Measurements from ENCODE around the gene OPA3. TPM values are rescaled to one million over a fixed set of nuclear protein-coding genes. Genes with fewer than 3 reads are reported as not detected.
A peak's percentile ranks its signal among the peaks of the same experiment; 100 is the strongest.

Gene OPA3
- total RNA-seq, 4 donors from 2014 or later, result 5.0 to 26.6 (median 13.6) TPM

DNA sequence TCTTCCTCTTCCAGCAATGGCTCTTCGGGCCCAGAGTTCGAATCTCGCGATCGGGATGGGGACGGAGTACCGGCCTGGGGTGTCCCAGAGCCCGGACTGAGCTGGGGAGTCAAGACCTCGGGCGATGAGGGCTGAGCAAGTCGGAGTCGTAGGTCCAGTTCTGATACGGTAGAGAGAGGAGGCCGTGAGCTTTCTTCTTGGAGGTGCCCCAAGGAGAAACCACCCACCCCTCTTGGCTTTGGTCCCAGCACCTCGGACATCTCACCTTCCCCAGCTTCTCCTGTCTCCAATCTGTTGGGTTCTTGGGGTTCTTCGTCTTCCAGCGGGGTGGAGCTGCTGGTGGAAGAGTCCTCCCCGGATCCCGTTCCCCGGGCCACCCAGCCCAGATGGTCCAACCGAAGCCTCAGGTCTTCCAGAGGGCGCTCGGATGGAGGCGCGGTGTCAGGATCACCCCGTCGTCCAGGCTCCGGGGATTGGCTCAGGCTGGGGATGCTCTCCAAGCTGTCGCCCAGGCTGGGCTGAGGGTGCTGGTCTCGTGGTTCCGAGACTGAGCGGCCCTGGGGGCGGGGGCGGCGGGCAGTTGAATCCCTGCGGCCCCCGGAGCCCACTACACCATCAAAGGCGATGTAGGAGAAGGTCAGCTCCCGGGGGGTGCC lies 90.2 kb downstream of the OPA3 start:
- H3K4me1 ChIP-seq, result peaks cover 5 to 50% (median 14%) of the 10 kb centered on the region in 4 donors
- no peaks in the 10 kb centered on the region for H3K27me3 ChIP-seq
- DNase-seq, result no peak
- H3K4me3 ChIP-seq, result no peak overlapping the region
- H3K27ac ChIP-seq, result no peak overlapping the region
- peaks cover 0 to 1% (median 0%) of the 10 kb centered on the region in 4 donors for H3K9me3 ChIP-seq
- no peak for TF ChIP-seq POLR2A (IDR thresholded peaks at IDR 0.05)
- TF ChIP-seq, protein P1, sequence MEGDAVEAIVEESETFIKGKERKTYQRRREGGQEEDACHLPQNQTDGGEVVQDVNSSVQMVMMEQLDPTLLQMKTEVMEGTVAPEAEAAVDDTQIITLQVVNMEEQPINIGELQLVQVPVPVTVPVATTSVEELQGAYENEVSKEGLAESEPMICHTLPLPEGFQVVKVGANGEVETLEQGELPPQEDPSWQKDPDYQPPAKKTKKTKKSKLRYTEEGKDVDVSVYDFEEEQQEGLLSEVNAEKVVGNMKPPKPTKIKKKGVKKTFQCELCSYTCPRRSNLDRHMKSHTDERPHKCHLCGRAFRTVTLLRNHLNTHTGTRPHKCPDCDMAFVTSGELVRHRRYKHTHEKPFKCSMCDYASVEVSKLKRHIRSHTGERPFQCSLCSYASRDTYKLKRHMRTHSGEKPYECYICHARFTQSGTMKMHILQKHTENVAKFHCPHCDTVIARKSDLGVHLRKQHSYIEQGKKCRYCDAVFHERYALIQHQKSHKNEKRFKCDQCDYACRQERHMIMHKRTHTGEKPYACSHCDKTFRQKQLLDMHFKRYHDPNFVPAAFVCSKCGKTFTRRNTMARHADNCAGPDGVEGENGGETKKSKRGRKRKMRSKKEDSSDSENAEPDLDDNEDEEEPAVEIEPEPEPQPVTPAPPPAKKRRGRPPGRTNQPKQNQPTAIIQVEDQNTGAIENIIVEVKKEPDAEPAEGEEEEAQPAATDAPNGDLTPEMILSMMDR (IDR thresholded peaks at IDR 0.05), result no peak
- H3K36me3 ChIP-seq, result no peaks in the 10 kb centered on the region

DNA sequence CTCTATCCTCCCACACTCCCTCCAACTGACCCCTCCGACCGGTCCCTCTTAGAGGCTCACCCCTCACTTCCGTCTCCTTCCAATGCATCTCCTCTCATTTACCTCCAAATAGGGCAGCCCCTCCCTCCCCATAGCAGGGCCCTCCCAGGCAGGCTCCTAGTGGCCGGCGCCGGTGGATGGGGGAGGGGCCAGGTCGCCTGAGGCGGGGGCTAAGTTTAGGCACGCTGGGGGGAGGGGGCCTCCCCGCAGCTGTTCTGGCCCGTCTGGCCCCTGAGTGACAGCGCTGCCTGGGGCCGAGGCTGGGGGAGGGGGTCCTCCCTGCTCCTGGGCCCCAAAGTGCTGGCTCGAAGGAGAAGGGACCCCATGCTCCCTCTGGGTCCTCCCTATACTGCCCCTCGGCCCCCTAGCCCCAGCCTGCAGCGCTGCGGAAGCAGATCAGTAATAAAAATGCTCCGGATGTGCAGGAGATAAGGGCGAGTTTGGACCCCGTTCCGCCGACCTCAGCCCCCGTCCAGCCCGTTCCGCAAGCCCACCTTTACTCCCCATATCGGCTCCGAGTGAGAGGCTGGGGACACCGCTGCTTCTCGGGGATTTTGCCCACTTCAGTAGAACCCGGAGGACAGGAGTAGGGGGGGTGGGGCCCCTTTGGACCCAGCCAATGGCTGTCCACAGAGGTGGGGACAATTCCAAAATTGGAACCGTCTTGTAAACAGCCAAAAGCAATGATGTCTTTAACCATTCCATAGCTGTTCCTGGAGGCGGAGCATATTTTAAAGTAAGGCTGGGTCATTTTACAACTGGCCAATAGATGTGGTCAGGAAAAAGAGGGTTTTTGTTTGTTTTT lies 91.8 kb downstream of the OPA3 start:
- peak overlapping the region; percentile 26 to 55 (median 40) for H3K4me3 ChIP-seq
- DNase-seq, result peak in 1 of 3 donors; percentile 65
- no peaks in the 10 kb centered on the region for H3K36me3 ChIP-seq
- H3K27me3 ChIP-seq, result no peaks in the 10 kb centered on the region
- no peaks in the 10 kb centered on the region for H3K9me3 ChIP-seq
- TF ChIP-seq, protein P1 (IDR thresholded peaks at IDR 0.05), result no peak
- TF ChIP-seq POLR2A (IDR thresholded peaks at IDR 0.05), result no peak
- peaks cover 0 to 35% (median 8%) of the 10 kb centered on the region in 4 donors for H3K4me1 ChIP-seq
- peak overlapping the region in 3 of 4 donors; percentile 48 to 70 (median 62) for H3K27ac ChIP-seq

DNA sequence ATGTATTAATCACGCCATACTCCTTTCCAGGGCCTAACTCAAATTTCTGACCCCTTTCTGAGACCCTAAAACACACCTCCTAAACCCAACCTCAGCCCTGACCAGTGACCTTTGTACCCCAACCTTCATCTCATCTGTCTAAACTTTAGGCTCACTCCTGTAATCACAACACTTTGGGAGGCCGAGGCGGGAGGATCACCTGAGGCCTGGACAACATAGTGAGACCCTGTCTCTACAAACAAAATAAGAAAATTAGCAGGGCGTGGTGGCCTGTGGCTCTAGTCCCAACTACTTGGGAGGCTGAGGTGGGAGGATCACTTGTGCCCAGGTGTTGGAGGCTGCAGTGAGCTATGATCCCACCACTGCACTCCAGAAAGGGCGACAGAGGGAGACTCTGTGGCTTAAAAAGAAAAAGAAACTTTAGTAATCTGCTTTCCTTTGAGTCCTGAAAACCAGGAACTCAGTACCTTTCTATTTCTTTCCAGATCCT lies 92.4 kb downstream of the OPA3 start:
- Histone ChIP-seq H3K27ac (peak overlapping the region in 1 of 4 donors; percentile 62), H3K9me3 (no peaks in the 10 kb centered on the region), H3K36me3 (no peaks in the 10 kb centered on the region), H3K4me3 (peak overlapping the region in 1 of 4 donors; percentile 54), H3K4me1 (peaks cover 0 to 30% (median 8%) of the 10 kb centered on the region in 4 donors), H3K27me3 (no peaks in the 10 kb centered on the region)
- TF ChIP-seq, protein P1 (IDR thresholded peaks at IDR 0.05), result no peak
- no peak for TF ChIP-seq POLR2A (IDR thresholded peaks at IDR 0.05)
- DNase-seq, result no peak

DNA sequence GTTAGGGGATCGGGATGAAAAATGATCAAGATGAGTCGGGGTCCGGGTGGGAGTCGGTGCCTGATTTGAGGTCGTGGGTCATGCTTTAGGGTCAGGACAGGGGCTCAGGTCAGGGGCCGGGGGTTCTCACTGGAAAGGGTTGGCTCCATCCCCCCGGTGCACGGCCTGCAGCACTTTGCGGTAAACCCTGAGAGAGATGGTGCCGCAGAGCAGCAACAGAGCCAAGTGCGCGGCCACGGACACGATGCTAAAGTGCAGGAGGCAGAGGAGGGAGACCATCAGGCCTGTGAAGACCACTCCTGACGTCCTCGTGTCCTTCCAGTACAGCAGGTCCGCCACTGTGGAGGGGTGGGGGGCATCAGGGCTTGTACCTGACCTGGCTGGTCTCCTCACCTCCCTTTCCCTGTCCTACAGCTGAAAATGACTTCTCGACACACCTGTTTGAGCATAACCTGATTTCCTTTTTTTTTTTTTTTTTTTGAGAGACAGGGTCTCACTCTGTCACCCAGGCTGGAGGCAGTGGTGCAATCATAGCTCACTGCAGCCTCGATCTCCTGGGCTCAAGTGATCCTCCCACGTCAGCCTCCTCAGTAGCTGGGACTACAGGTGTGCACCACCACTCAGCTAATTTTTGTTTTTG lies 95.3 kb downstream of the OPA3 start:
- Histone ChIP-seq H3K27me3 (no peaks in the 10 kb centered on the region), H3K27ac (no peak overlapping the region), H3K36me3 (no peaks in the 10 kb centered on the region), H3K9me3 (no peaks in the 10 kb centered on the region), H3K4me1 (peaks cover 0 to 23% (median 5%) of the 10 kb centered on the region in 4 donors), H3K4me3 (no peak overlapping the region)
- DNase-seq, result no peak
- no peak for TF ChIP-seq POLR2A (IDR thresholded peaks at IDR 0.05)
- TF ChIP-seq, protein P1 (IDR thresholded peaks at IDR 0.05), result no peak

DNA sequence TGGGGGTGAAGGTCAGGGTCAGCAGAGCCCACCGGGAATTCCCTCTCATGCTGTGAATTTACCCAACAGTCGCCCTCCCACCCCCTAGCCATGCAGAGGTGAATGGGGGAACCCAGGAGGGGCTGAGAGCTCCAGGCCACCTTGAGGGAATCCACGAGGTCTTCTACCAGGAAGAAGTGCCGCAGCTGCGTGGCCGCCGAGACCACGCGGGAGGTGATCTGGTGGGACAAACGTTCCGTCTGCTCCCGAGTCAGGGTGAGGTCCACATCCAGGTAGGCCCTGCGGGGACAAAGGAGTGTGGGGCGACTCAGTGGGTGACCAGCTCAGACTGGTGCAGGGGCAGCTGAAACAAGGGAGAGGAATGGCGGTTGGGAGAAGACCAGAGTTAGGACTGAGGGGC lies 95.9 kb downstream of the OPA3 start:
- no peak for TF ChIP-seq POLR2A (IDR thresholded peaks at IDR 0.05)
- TF ChIP-seq, protein P1 (IDR thresholded peaks at IDR 0.05), result no peak
- Histone ChIP-seq H3K9me3 (no peaks in the 10 kb centered on the region), H3K27me3 (no peaks in the 10 kb centered on the region), H3K27ac (no peak overlapping the region), H3K36me3 (no peaks in the 10 kb centered on the region), H3K4me1 (peaks cover 0 to 20% (median 5%) of the 10 kb centered on the region in 4 donors), H3K4me3 (no peak overlapping the region)
- no peak for DNase-seq
